Spleen (tissue), 11 donors: Measurements from ENCODE around the gene CRYBG1. TPM values are rescaled to one million over a fixed set of nuclear protein-coding genes. Genes with fewer than 3 reads are reported as not detected.

Experiments used
- DNase-seq: peaks from one replicate; pipeline ENCODE4 v3.0.0-alpha.2; 2020
- H3K27ac ChIP-seq, 8 donors: fragments of 200-600 bp; sonication (generic) in 7 of 8; 1 replicate in 4 of 8; 2 replicates in 4 of 8; pipeline versions ENCODE4 v1.5.0 to v1.8.0; 2016 to 2021; ENCODE audit warnings: inconsistent platforms in 4 of 8, mild to moderate bottlenecking in 4 of 8, moderate library complexity in 1 of 8
- H3K27me3 ChIP-seq, 7 donors: fragments of 200-600 bp; sonication (generic) in 6 of 7; replicated peaks in 1 of 7; 1 replicate in 4 of 7; 2 replicates in 3 of 7; pipeline versions ENCODE4 v1.5.0 to v1.8.0; 2016 to 2021; ENCODE audit warnings: inconsistent platforms in 3 of 7, mild to moderate bottlenecking in 1 of 7
- H3K36me3 ChIP-seq, 6 donors: fragments of 200-600 bp; sonication (generic) in 5 of 6; 1 replicate in 4 of 6; 2 replicates in 2 of 6; pipeline versions ENCODE4 v1.5.0 to v1.8.0; 2016 to 2021; ENCODE audit warnings: inconsistent platforms in 2 of 6
- H3K4me1 ChIP-seq, 6 donors: fragments of 200-600 bp; sonication (generic) in 5 of 6; 1 replicate in 3 of 6; 2 replicates in 3 of 6; pipeline versions ENCODE4 v1.5.0 to v1.8.0; 2016 to 2021; ENCODE audit warnings: inconsistent platforms in 3 of 6
- H3K4me3 ChIP-seq, 8 donors: fragments of 200-600 bp; sonication (generic) in 7 of 8; 1 replicate in 4 of 8; 2 replicates in 4 of 8; pipeline versions ENCODE4 v1.5.0 to v1.8.0; 2016 to 2021; ENCODE audit warnings: inconsistent platforms in 4 of 8, mild to moderate bottlenecking in 4 of 8, moderate library complexity in 2 of 8
- H3K9me3 ChIP-seq, 8 donors: fragments of 200-600 bp; sonication (generic) in 7 of 8; 1 replicate in 4 of 8; 2 replicates in 4 of 8; pipeline versions ENCODE4 v1.5.0 to v1.8.0; 2016 to 2021; ENCODE audit warnings: inconsistent platforms in 4 of 8
- POLR2A ChIP-seq, 3 donors: fragments of 450-650 bp; IDR thresholded peaks; one replicate each; pipeline ENCODE4 v1.5.1; 2017; ENCODE audit warnings: antibody characterized with exemption in 3 of 3, mild to moderate bottlenecking in 1 of 3
- POLR2AphosphoS5 ChIP-seq, 3 donors: sonication (generic); formaldehyde crosslinking; IDR thresholded peaks; one replicate each; pipeline ENCODE4 v1.5.1; 2017; ENCODE audit warnings: antibody characterized with exemption in 3 of 3
- whole genome bisulfite sequencing, 5 donors: extraction: QIAGEN DNeasy Blood & Tissue Kit in 3 of 5; methylation state at CpG; one replicate each; pipeline versions ENCODE4 v1.1.5 to v1.1.7; 2013 to 2018; 5-methylcytosine and 5-hydroxymethylcytosine counted together
- intact Hi-C: fragments of 100-400 bp; cut with DNase I; formaldehyde crosslinking; loops from one replicate; pipeline ENCODE4 v1.15.0; 2023; ENCODE audit warnings: low total_unique reads
- polyA plus RNA-seq, 3 donors: library from polyadenylated mRNA; stranded (reverse); fragments of 200-250 nt; gene quantifications; one replicate each; pipeline ENCODE4 v1.2.1, GENCODE V29; 2013
- total RNA-seq, 7 donors: library from RNA; depleted of rRNA in 3 of 7; stranded (reverse); fragments of >200 nt in 3 of 7; fragmentation: NEBNext Ultra II Directional in 4 of 7; extraction: Animal tissue kit (Norgen Biotek cat#: 25700) in 4 of 7; gene quantifications; one replicate each; pipeline versions ENCODE4 v1.1.0 to v1.2.1, GENCODE V29; 2016 to 2021
- TF ChIP-seq, protein P1 (sequence below), 11 experiments: fragments of 200-600 bp in 7 of 11; fragments of 450-650 bp in 4 of 11; sonication (generic) in 4 of 11; IDR thresholded peaks in 8 of 11; conservative IDR thresholded peaks in 3 of 11; 1 replicate in 7 of 11; 2 replicates in 4 of 11; pipeline versions ENCODE4 v1.4.0 to v1.8.0; 2016 to 2021; ENCODE audit warnings: antibody characterized with exemption in 11 of 11, inconsistent platforms in 4 of 11, mild to moderate bottlenecking in 1 of 11
- donor health status: healthy with polysubstance abuse.
- donor health status: DM: no; HTN: no; CAD: no; lungs with moderate emphysema.
- donor health status: DM: no; HTN: no; CAD: no.
- donor health status: Bipolar disorder and iron deficiency.
- donor health status: healthy.
- donor health status: DM: no; HTN: no; CAD: no.
- donor health status: DM: yes; HTN: yes; CAD: no.

The CRYBG1 gene
- total and polyA plus RNA-seq, 10 donors = 5.6 to 39.1 (median 28.1) TPM

DNA sequence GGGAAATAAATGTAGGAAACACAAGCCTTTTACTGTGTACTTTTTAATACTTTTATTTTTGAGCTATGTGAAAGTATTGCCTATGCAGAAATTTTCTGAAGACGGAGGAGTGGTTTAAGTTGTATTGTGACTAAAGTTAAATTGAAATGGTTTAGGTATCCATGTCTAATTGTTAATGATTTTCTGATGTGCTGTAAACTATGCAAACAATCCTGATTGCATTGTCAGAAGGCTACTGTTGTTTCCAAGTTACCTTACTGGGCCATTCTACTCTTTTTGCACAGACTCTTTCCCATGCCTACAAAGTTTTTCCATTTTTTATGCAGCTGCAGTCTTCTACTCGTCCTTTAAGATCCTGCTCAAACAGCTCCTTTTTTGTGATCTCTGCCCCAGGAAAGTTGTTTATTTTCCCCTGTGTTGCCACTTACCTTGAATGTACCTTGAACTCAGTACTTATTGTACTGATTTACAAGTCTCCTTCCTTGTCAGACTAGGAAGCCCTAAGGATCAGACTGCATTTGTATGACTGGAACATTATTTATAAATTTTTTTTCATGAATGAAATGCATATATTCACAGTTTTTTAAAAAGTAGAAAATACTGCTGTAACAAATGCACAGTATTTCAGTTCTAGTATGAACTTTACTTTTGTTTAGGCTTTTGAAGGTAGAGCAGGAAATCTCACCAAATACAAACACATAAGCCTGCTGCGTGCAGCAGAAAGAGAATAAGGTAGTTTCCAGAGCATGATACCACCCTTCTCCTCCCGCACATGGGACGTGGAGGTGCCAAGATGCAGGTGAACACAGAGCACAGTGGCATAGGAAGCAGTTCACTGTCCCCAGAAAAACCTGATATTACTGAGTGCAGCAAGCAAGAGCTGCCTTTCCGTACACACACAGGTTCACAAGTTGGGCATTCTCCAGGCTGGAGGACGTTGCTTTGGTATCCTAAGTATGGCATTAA, 97.8 kb downstream of the CRYBG1 start:
- no peaks in the 10 kb centered on the region for H3K36me3 ChIP-seq
- no peak overlapping the region for H3K4me3 ChIP-seq
- H3K9me3 ChIP-seq = no peaks in the 10 kb centered on the region
- intact Hi-C loops = no loop called here
- TF ChIP-seq POLR2A (IDR thresholded peaks at IDR 0.05) = no peak
- TF ChIP-seq, protein P1, sequence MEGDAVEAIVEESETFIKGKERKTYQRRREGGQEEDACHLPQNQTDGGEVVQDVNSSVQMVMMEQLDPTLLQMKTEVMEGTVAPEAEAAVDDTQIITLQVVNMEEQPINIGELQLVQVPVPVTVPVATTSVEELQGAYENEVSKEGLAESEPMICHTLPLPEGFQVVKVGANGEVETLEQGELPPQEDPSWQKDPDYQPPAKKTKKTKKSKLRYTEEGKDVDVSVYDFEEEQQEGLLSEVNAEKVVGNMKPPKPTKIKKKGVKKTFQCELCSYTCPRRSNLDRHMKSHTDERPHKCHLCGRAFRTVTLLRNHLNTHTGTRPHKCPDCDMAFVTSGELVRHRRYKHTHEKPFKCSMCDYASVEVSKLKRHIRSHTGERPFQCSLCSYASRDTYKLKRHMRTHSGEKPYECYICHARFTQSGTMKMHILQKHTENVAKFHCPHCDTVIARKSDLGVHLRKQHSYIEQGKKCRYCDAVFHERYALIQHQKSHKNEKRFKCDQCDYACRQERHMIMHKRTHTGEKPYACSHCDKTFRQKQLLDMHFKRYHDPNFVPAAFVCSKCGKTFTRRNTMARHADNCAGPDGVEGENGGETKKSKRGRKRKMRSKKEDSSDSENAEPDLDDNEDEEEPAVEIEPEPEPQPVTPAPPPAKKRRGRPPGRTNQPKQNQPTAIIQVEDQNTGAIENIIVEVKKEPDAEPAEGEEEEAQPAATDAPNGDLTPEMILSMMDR (IDR thresholded peaks at IDR 0.05 in 8 of 11, conservative IDR thresholded peaks at IDR 0.05 in 3 of 11) = no peak
- no peak for TF ChIP-seq POLR2AphosphoS5 (IDR thresholded peaks at IDR 0.05)
- no peak overlapping the region for H3K27ac ChIP-seq
- no peaks in the 10 kb centered on the region for H3K27me3 ChIP-seq
- 78 to 91% (median 88%) methylated on average over 7 of the region's 7 CpGs for WGBS, 5 donors
- no peak for DNase-seq
- H3K4me1 ChIP-seq = no peaks in the 10 kb centered on the region

DNA sequence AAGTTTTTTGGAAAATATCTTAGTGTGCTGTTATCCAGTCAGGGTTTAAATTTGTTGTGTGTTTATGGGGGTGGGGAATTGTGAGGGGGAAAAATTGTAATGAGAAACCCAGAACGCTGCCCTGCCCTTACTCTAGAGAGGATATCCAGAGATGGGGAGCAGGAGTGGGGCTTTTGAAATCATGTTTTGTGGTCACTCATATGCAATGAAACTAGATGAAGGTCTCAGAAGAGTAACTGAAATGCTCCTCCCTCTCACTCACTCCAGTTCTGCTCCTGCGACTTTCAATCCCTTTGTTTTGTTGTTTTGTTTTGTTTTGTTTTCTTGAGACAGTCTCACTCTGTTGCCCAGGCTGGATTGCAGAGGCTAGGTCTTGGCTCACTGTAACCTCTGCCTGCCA, 100.0 kb downstream of the CRYBG1 start:
- H3K9me3 ChIP-seq = no peaks in the 10 kb centered on the region
- DNase-seq = no peak
- no peak overlapping the region for H3K27ac ChIP-seq
- no peaks in the 10 kb centered on the region for H3K4me1 ChIP-seq
- H3K27me3 ChIP-seq = no peaks in the 10 kb centered on the region
- 42 to 75% (median 52%) methylated on average over 2 of the region's 2 CpGs for WGBS, 5 donors
- H3K4me3 ChIP-seq = no peak overlapping the region
- TF ChIP-seq POLR2A (IDR thresholded peaks at IDR 0.05) (no peak), POLR2AphosphoS5 (IDR thresholded peaks at IDR 0.05) (no peak)
- TF ChIP-seq, protein P1 (IDR thresholded peaks at IDR 0.05 in 8 of 11, conservative IDR thresholded peaks at IDR 0.05 in 3 of 11) = no peak
- no peaks in the 10 kb centered on the region for H3K36me3 ChIP-seq
- intact Hi-C loops = no loop called here

DNA sequence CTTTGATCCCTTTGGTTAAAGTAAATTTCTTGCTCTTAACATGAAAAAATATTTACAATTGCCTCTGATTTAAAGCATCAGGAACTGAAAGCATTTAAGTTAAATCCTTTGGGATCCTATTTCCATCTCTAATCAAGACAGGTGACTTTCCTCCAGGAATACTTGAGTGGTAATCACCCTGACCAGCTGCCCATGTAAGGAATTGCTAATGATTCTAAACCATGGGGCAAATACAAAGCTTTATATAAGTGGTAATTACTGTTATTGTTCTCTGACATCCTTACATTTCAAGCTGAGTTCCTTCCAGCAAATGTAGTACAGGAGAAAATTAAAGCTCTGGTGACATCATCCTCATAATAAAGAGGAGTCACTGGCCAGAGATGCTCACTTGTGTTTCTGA, 100.6 kb downstream of the CRYBG1 start:
- no peak for DNase-seq
- Histone ChIP-seq H3K36me3 (no peaks in the 10 kb centered on the region), H3K27me3 (no peaks in the 10 kb centered on the region), H3K4me3 (no peak overlapping the region), H3K27ac (no peak overlapping the region), H3K4me1 (no peaks in the 10 kb centered on the region), H3K9me3 (no peaks in the 10 kb centered on the region)
- intact Hi-C loops = no loop called here
- TF ChIP-seq POLR2AphosphoS5 (IDR thresholded peaks at IDR 0.05) (no peak), POLR2A (IDR thresholded peaks at IDR 0.05) (no peak)
- TF ChIP-seq, protein P1 (IDR thresholded peaks at IDR 0.05 in 8 of 11, conservative IDR thresholded peaks at IDR 0.05 in 3 of 11) = no peak

DNA sequence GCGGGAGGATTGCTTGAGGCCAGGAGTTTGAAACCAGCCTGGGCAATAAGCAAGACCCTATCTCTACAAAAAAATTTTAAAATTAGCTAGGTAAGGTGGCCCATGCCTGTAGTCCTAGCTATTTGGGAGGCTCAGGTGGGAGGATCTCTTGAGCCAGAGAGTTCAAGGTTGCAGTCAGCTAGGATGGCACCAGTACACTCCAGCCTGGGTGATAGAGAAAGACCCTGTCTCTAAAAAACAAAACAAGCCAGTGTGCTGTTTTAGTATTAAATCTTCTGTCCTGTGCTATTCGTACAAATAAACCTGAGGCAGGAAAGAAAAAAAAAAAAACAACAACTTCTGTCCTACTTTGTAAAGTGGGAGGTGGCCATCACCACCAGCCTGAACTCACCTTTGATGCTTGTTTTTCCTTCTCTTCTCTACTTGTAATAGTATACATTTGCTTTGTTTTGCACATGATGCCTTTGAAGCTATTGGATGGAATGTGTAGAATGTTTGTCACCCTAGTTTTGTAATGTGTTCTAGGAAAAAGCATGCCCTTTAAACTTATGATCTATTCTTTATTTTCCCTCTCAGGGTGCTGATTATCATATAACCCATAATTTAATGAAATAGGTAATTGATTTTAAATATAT, 102.5 kb downstream of the CRYBG1 start:
- Histone ChIP-seq H3K4me1 (no peaks in the 10 kb centered on the region), H3K36me3 (no peaks in the 10 kb centered on the region), H3K4me3 (no peak overlapping the region), H3K9me3 (no peaks in the 10 kb centered on the region), H3K27ac (no peak overlapping the region), H3K27me3 (no peaks in the 10 kb centered on the region)
- DNase-seq = no peak
- intact Hi-C loops = no loop called here
- TF ChIP-seq POLR2A (IDR thresholded peaks at IDR 0.05) (no peak), POLR2AphosphoS5 (IDR thresholded peaks at IDR 0.05) (no peak)
- TF ChIP-seq, protein P1 (IDR thresholded peaks at IDR 0.05 in 8 of 11, conservative IDR thresholded peaks at IDR 0.05 in 3 of 11) = no peak
- 90 to 97% (median 94%) methylated on average over 2 of the region's 2 CpGs for WGBS, 5 donors
